Neuronal stem cell (in vitro differentiated cells): ENCODE measurements around the gene CALCOCO1.

Source experiments
- DNase-seq: peaks from one replicate; pipeline ENCODE4 v3.0.0-alpha.2; 2013; ENCODE audit warnings: low spot score
- H2AFZ ChIP-seq: one replicate; pipeline ENCODE4 v1.6.1; 2013; ENCODE audit warnings: mild to moderate bottlenecking, low read length, inconsistent platforms
- H2AK5ac ChIP-seq: 2 replicates; pipeline ENCODE4 v1.6.1; 2013; ENCODE audit warnings: low read depth, mild to moderate bottlenecking, inconsistent platforms, low read length, moderate library complexity, mixed read lengths
- H2BK120ac ChIP-seq: 2 replicates; pipeline ENCODE4 v1.6.1; 2013; ENCODE audit warnings: low read depth, mild to moderate bottlenecking, inconsistent platforms, low read length, moderate library complexity, mixed read lengths
- H2BK12ac ChIP-seq: one replicate; pipeline ENCODE4 v1.6.1; 2013; ENCODE audit warnings: low read length, inconsistent platforms
- H2BK15ac ChIP-seq: 2 replicates; pipeline ENCODE4 v1.6.1; 2013; ENCODE audit warnings: mild to moderate bottlenecking, low read length, inconsistent platforms, mixed read lengths
- H2BK5ac ChIP-seq: one replicate; pipeline ENCODE4 v1.6.1; 2013; ENCODE audit warnings: inconsistent platforms, mild to moderate bottlenecking, low read length, moderate library complexity
- H3K14ac ChIP-seq: one replicate; pipeline ENCODE4 v1.6.1; 2013; ENCODE audit warnings: low read length, inconsistent platforms
- H3K18ac ChIP-seq: 2 replicates; pipeline ENCODE4 v1.6.1; 2013; ENCODE audit warnings: low read length, inconsistent platforms
- H3K23ac ChIP-seq: 2 replicates; pipeline ENCODE4 v1.6.1; 2013; ENCODE audit warnings: low read depth, mild to moderate bottlenecking, mixed read lengths, low read length, inconsistent platforms; ENCODE audit not compliant: poor library complexity
- H3K27ac ChIP-seq: replicated peaks from 3 replicates; pipeline ENCODE4 v1.5.1; 2013; ENCODE audit warnings: low read length, inconsistent platforms
- H3K27me3 ChIP-seq, 3 experiments: 2 replicates each; pipeline ENCODE4 v1.6.1; 2013; ENCODE audit warnings: low read length in 3 of 3, mild to moderate bottlenecking in 2 of 3, inconsistent platforms in 1 of 3, low read depth in 1 of 3, mixed read lengths in 1 of 3, moderate library complexity in 1 of 3; ENCODE audit not compliant: control insufficient read depth in 3 of 3, insufficient read depth in 3 of 3
- H3K36me3 ChIP-seq, 2 donors: replicated peaks in 1 of 2; 2 replicates each; pipeline ENCODE4 v1.6.1; 2013; ENCODE audit warnings: low read length in 2 of 2; ENCODE audit not compliant: control insufficient read depth in 2 of 2, insufficient read depth in 2 of 2
- H3K4ac ChIP-seq: 2 replicates; pipeline ENCODE4 v1.6.1; 2013; ENCODE audit warnings: inconsistent platforms, mild to moderate bottlenecking, low read length, moderate library complexity
- H3K4me1 ChIP-seq, 2 donors: 1 replicate in 1 of 2; 2 replicates in 1 of 2; pipeline ENCODE4 v1.6.1; 2013; ENCODE audit warnings: low read length in 2 of 2, low read depth in 1 of 2; ENCODE audit not compliant: control insufficient read depth in 2 of 2, insufficient read depth in 1 of 2
- H3K4me2 ChIP-seq: one replicate; pipeline ENCODE4 v1.6.1; 2013; ENCODE audit warnings: mild to moderate bottlenecking, low read length, inconsistent platforms; ENCODE audit not compliant: insufficient read depth, poor library complexity, severe bottlenecking
- H3K4me3 ChIP-seq, 2 donors: 2 replicates each; pipeline ENCODE4 v1.5.1; 2013; ENCODE audit warnings: low read length in 2 of 2, mild to moderate bottlenecking in 2 of 2, inconsistent platforms in 1 of 2, moderate library complexity in 1 of 2
- H3K79me1 ChIP-seq: one replicate; pipeline ENCODE4 v1.6.1; 2013; ENCODE audit warnings: low read depth, mild to moderate bottlenecking, inconsistent platforms, low read length, moderate library complexity
- H3K9ac ChIP-seq: one replicate; pipeline ENCODE4 v1.6.1; 2013; ENCODE audit warnings: mild to moderate bottlenecking, low read depth, low read length, inconsistent platforms; ENCODE audit not compliant: poor library complexity
- H3K9me3 ChIP-seq, 2 donors: replicated peaks in 1 of 2; 2 replicates each; pipeline versions ENCODE3 to v1.6.1; 2013; ENCODE audit warnings: low read length in 2 of 2, mild to moderate bottlenecking in 2 of 2, inconsistent platforms in 1 of 2, low read depth in 1 of 2, mixed read lengths in 1 of 2, moderate library complexity in 1 of 2; ENCODE audit not compliant: control insufficient read depth in 2 of 2, insufficient read depth in 1 of 2
- H4K8ac ChIP-seq: one replicate; pipeline ENCODE4 v1.6.1; 2013; ENCODE audit warnings: low read depth, mild to moderate bottlenecking, inconsistent platforms, low read length, moderate library complexity
- H4K91ac ChIP-seq: one replicate; pipeline ENCODE4 v1.6.1; 2013; ENCODE audit warnings: low read length, low read depth, mild to moderate bottlenecking, inconsistent platforms; ENCODE audit not compliant: poor library complexity
- WGBS, 2 donors: extraction: QIAGEN DNeasy Blood & Tissue Kit; methylation state at CpG; one replicate each; pipeline ENCODE4 v1.1.7; 2013; ENCODE audit warnings: missing lambda C conversion rate in 2 of 2, mixed read lengths in 1 of 2; ENCODE audit not compliant: insufficient read length in 2 of 2, insufficient replicate concordance in 1 of 2; ENCODE audit errors: extremely low coverage in 2 of 2; 5-methylcytosine and 5-hydroxymethylcytosine counted together

Gene CALCOCO1

DNA sequence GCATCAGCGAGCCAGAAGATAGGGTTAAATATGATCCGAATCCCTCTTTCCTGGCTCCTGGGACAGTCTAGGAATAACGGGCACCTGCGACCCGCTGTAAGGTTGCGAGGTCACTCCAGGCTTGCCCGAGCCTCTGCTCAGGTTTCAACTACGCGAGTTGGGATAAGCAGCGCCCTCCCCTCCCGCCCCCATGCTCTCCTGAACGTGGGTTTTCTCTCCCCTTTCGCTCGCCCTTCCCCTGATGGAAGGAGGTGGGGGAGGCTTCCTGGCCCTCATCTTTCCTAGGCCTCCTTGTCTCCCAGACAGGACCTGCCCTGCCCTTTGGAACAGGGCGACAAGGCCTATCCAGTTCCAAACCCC, 50.6 kb downstream of the CALCOCO1 start:
- peaks cover 2 to 20% of the 10 kb centered on the region in 2 donors for H3K4me1 ChIP-seq

DNA sequence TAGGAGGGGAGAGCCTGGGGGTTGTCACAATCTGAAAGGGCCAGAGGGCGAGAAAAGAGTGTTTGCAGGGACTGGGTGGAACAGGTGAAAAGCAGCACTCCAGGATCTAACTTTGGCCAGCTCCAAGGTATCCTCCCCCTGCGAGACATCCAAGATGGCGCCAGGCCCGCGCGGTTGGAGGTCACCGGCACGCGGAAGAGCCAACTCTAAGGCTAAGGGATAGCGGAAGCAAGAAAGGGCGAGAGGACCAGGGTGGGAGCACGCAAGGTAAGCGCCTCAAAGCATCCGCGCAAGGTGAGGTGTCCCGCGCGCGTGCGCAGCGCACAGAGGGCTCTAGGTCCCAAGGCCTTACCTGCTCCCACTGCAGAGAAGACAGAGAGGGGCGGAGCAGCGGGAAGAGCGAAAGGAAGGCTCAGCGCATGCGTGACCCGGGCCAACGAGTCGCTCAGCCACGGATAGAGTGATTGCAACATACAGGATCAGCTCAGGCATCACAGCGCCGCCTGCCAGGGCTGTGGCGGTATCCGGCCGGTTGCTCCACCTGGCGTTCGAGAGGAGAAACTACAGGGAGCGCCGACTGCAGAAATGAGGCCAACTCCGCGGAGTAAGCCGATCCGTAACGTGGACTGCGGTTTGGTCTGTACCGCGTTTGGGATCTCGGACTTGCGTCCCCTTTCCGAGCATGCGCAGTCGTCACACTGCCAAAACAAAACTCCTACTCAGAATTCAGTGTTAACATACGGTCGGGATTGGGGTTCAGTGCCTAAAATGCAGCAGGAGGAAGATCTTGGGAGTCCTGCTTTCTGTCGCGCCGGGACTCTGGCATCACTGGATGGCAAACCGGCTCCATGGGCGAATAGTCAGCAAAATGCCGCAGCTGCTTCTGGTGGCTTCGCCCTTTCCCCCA, 51.3 kb downstream of the CALCOCO1 start, which contains the start of gene ATP5MC2:
Gene ATP5MC2, minus strand, starts transcription at position 383 of the 907 bp plus-strand sequence. CDS start 3,469 bp downstream, outside the sequence.
- peak within 1 kb of the TSS; percentile 86 for H3K23ac ChIP-seq

More for the DNA sequence above, 50.6 kb downstream of the CALCOCO1 start:
- peak overlapping the region; percentile 47 for H3K4me2 ChIP-seq
- no peak overlapping the region for H2AK5ac ChIP-seq
- H2BK5ac ChIP-seq: peak overlapping the region; percentile 95
- WGBS, 2 donors: no CpG with 5 or more reads among the region's 15 CpGs
- H3K18ac ChIP-seq: peak overlapping the region; percentile 97
- H4K91ac ChIP-seq: peak overlapping the region; percentile 79
- peak overlapping the region; percentile 71 for H3K9ac ChIP-seq
- H3K23ac ChIP-seq: peak overlapping the region; percentile 46
- H3K9me3 ChIP-seq: no peaks in the 10 kb centered on the region
- H3K27ac ChIP-seq: peak overlapping the region; percentile 88
- H3K14ac ChIP-seq: no peak overlapping the region
- H3K4ac ChIP-seq: no peak overlapping the region
- no peak overlapping the region for H2BK15ac ChIP-seq
- no peaks in the 10 kb centered on the region for H3K27me3 ChIP-seq
- H3K36me3 ChIP-seq: peaks cover 13 to 33% of the 10 kb centered on the region in 2 donors
- H3K4me3 ChIP-seq: peak overlapping the region; percentile 16 to 74
- peak; percentile 74 for DNase-seq
- H2BK120ac ChIP-seq: peak overlapping the region; percentile 6
- H2AFZ ChIP-seq: peak overlapping the region; percentile 90
- no peak overlapping the region for H2BK12ac ChIP-seq
- H3K79me1 ChIP-seq: peaks cover 6% of the 10 kb centered on the region
- no peak overlapping the region for H4K8ac ChIP-seq

DNA sequence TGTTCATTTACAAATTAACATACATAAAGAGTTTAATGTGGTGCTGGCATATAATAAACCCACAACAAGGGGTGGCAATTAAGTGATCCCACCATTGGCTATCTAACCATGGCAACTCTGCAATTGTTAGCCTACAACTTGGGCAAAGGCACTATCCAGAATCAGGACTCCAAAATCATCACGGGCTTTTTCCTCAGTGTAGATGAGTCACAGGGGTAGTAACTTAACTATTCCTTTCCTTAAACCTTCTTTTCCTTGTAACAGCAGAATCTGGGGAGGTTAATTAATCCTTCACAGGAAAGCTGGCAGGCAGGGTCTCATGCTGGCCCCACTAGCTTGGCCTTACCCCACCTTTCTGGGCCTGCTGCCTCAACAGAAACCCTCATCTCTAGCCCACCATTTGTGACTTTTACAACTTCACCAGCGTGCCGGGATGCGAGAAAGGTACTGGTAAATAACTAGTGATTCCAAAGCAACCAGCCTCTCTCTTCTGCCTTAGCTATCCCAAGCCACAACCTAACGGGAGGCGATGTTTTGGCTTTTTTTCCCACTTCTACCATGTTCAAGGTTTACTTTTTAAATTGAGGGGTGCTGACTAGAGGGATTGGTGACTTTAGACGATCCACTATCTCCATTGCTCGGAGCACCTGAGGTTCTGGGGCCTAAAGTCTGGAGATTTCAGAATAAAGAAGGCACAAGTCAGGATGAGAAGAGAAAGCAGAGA, 52.1 kb downstream of the CALCOCO1 start:
- no CpG with 5 or more reads among the region's 8 CpGs for WGBS, 2 donors
- H3K9me3 ChIP-seq: no peaks in the 10 kb centered on the region
- H3K4me1 ChIP-seq: peaks cover 2 to 20% of the 10 kb centered on the region in 2 donors

More for the DNA sequence above, 51.3 kb downstream of the CALCOCO1 start, which contains the start of gene ATP5MC2:
- Histone ChIP-seq H2BK120ac (peak within 1 kb of the TSS; percentile 6), H3K4ac (no peak within 1 kb of the TSS), H2BK12ac (no peak within 1 kb of the TSS), H3K4me1 (peaks cover 2 to 20% of the 10 kb centered on the region in 2 donors), H3K4me2 (peak within 1 kb of the TSS; percentile 89), H3K9ac (peak within 1 kb of the TSS; percentile 99), H2BK15ac (no peak within 1 kb of the TSS), H3K14ac (peak within 1 kb of the TSS; percentile 76), H3K4me3 (peak within 1 kb of the TSS; percentile 74 to 88), H3K9me3 (no peaks in the 10 kb centered on the region), H3K27ac (peak within 1 kb of the TSS; percentile 88), H3K36me3 (peaks cover 17 to 40% of the 10 kb centered on the region in 2 donors), H2BK5ac (peak within 1 kb of the TSS; percentile 95), H3K18ac (peak within 1 kb of the TSS; percentile 99), H2AFZ (peak within 1 kb of the TSS; percentile 90), H4K91ac (peak within 1 kb of the TSS; percentile 79), H3K27me3 (no peaks in the 10 kb centered on the region), H3K79me1 (peaks cover 6% of the 10 kb centered on the region), H4K8ac (peak within 1 kb of the TSS; percentile 83), H2AK5ac (peak within 1 kb of the TSS; percentile 26)
- WGBS, 2 donors: no CpG with 5 or more reads among the region's 61 CpGs
- DNase-seq: peak; percentile 97

DNA sequence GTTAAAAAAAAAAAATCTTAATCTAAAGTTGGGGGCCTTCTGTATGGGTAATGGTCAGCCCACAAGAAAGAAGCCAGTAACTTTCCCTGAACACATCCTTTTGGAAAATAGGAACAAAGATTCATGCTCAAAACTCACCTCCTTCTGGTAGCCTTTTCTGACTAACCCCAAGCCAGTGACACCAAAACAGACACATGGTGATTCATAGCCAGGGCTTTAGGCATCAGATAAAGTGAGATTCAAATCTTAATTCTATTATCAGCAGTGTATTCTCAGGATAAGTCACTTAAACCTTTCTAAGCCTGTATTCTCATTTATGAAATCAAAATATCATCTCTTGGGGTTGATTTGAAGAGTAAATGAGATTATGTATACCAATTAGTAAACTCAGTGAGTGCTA, 56.3 kb downstream of the CALCOCO1 start:
- Histone ChIP-seq H3K18ac (no peak overlapping the region), H3K14ac (no peak overlapping the region), H3K9me3 (no peaks in the 10 kb centered on the region), H3K4me1 (peaks cover 0 to 6% of the 10 kb centered on the region in 2 donors), H3K4me3 (no peak overlapping the region), H3K79me1 (peaks cover 11% of the 10 kb centered on the region), H2BK12ac (no peak overlapping the region), H4K8ac (no peak overlapping the region), H3K27ac (no peak overlapping the region), H2BK5ac (no peak overlapping the region), H3K27me3 (no peaks in the 10 kb centered on the region), H2AFZ (no peak overlapping the region), H2AK5ac (no peak overlapping the region), H2BK15ac (no peak overlapping the region), H3K4me2 (no peak overlapping the region), H2BK120ac (no peak overlapping the region), H3K23ac (no peak overlapping the region), H4K91ac (no peak overlapping the region), H3K36me3 (peaks cover 39 to 88% of the 10 kb centered on the region in 2 donors), H3K9ac (no peak overlapping the region), H3K4ac (no peak overlapping the region)
- DNase-seq: no peak

More for the DNA sequence above, 52.1 kb downstream of the CALCOCO1 start:
- H3K4ac ChIP-seq: no peak overlapping the region
- H2BK12ac ChIP-seq: no peak overlapping the region
- H3K4me2 ChIP-seq: peak overlapping the region; percentile 89
- no peak overlapping the region for H4K91ac ChIP-seq
- no peak overlapping the region for H2BK120ac ChIP-seq
- peak overlapping the region; percentile 89 for H2AFZ ChIP-seq
- no peak overlapping the region for H2BK15ac ChIP-seq
- no peak overlapping the region for H3K14ac ChIP-seq
- peak overlapping the region; percentile 71 for H3K27ac ChIP-seq
- DNase-seq: no peak
- peak overlapping the region; percentile 74 to 88 for H3K4me3 ChIP-seq
- H3K9ac ChIP-seq: peak overlapping the region; percentile 99
- peak overlapping the region; percentile 99 for H3K18ac ChIP-seq
- H2AK5ac ChIP-seq: peak overlapping the region; percentile 26
- peaks cover 22 to 48% of the 10 kb centered on the region in 2 donors for H3K36me3 ChIP-seq
- H4K8ac ChIP-seq: no peak overlapping the region
- no peaks in the 10 kb centered on the region for H3K27me3 ChIP-seq
- peak overlapping the region; percentile 95 for H2BK5ac ChIP-seq
- H3K23ac ChIP-seq: no peak overlapping the region
- peaks cover 6% of the 10 kb centered on the region for H3K79me1 ChIP-seq
